Raji (cell line): ENCODE measurements around the gene SDR39U1.

Experiments used
- POLR2A ChIP-seq: IDR thresholded peaks from 2 replicates; pipeline ENCODE4 v1.6.1; 2011; ENCODE audit warnings: low read depth, low read length, control low read depth; ENCODE audit not compliant: insufficient read depth

Gene SDR39U1

DNA sequence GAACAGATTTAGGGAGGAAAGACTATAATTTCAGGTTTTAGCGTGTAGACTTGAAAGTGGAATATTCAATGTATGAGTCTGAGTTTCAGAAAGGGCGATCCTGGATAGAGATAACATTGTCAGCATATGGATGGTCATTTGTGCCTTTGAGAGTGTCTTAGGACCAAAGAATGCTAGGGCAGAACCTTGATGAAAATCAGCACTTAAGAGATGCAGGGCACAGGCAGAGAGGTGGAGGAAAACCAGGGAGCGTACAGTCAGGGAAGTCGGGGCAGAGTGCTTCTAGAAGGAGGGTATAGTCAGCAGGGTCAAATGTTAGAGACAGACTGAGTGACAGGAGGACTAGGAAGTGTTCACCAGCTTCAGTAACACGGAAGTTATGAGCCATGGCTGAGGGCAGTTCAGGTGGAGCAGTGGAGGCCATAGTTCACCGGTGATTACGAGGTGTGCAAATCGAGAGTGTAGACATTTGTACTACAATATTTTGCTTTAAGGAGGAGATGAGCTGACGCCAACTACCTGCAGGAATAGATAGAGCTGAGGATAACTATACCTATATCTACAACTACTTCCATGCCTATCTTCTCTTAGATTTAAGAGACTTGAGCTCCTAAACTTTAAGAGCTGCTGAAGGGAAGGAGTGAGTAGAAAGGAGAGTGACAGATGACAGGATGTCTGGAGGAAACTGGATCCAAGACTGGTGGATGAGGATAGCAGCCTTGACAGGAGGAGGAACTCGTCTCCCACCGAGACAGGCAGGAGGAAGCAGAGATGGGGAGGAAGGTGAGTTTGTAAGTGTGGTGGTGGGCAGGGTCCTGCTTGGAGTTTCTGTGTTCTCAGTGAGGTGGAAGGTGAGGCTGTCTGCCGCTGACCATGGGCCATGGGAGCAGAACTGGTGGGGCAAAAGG is 19.6 kb downstream of the SDR39U1 start:
- TF ChIP-seq POLR2A: no peak

DNA sequence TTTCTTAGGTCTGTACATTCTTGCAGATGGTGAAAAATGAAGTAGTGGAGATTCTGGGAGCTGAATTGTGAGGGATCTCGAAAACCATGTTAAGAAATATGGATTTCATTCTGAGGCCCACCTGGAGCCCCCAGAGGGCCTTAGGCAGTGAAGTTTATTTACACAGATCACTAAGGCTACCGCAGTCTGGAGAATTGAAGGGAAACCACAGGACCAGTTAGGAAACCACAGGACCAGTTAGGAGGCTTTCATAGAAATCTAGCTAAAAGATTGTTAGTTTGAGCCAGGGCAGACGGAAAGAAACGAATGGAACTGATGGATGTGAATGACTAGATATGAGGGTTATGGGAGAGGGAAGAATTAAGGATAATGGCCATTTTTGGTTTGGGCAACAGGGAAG is 20.3 kb downstream of the SDR39U1 start:
- no peak for TF ChIP-seq POLR2A

- no peak for TF ChIP-seq POLR2A
These were observed 24.1 kb downstream of the SDR39U1 start for GRCh38 chr14:24418492-24418873.

- no peak for TF ChIP-seq POLR2A
These were observed 24.6 kb downstream of the SDR39U1 start for GRCh38 chr14:24417832-24418491.

GRCh38 chr14:24416932-24417619 is 25.5 kb downstream of the SDR39U1 start:
- no peak for TF ChIP-seq POLR2A

DNA sequence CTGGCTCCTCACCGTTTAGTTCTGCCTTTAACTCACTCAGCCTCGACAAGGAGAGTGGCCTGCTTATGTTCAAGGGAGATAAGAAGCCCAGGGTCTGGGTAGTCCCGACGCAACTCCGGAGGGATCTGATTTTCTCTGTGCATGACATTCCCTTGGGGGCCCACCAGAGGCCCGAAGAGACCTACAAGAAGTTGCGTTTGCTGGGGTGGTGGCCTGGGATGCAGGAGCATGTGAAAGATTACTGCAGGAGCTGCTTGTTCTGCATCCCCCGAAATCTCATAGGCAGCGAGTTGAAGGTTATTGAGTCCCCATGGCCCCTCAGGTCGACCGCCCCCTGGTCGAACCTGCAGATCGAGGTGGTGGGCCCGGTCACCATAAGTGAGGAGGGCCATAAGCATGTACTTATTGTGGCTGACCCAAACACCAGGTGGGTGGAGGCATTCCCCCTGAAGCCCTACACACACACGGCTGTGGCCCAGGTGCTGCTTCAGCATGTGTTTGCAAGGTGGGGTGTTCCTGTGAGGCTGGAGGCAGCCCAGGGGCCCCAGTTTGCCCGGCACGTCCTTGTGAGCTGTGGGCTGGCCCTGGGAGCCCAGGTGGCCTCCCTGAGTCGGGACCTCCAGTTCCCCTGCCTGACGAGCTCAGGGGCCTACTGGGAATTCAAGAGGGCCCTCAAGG is 26.2 kb downstream of the SDR39U1 start:
- no peak for TF ChIP-seq POLR2A

- TF ChIP-seq POLR2A: no peak
These were observed 26.9 kb downstream of the SDR39U1 start for GRCh38 chr14:24415421-24416253.

- no peak for TF ChIP-seq POLR2A
These were observed 27.7 kb downstream of the SDR39U1 start for GRCh38 chr14:24414732-24415420.

GRCh38 chr14:24414077-24414476 is 28.5 kb downstream of the SDR39U1 start:
- TF ChIP-seq POLR2A: no peak

GRCh38 chr14:24411443-24412389 is 30.9 kb downstream of the SDR39U1 start:
- TF ChIP-seq POLR2A: no peak

DNA sequence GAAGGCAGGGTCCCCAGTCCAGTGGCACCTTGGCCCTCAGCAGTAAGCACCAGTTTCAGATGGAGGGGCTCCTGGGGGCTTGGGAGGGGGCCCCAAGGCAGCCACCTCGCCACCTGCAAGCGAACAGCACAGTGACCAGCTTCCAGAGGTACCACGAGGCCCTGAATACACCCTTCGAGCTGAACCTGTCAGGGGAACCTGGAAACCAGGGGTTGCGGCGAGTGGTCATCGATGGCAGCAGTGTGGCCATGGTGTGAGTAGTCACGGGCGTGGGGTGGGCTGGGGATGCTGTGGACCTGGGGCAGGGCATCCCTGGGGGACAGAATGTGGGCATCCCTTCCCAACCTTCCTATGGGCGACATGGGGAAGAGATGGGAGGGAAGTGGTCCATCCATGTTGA is 32.6 kb downstream of the SDR39U1 start:
- no peak for TF ChIP-seq POLR2A

DNA sequence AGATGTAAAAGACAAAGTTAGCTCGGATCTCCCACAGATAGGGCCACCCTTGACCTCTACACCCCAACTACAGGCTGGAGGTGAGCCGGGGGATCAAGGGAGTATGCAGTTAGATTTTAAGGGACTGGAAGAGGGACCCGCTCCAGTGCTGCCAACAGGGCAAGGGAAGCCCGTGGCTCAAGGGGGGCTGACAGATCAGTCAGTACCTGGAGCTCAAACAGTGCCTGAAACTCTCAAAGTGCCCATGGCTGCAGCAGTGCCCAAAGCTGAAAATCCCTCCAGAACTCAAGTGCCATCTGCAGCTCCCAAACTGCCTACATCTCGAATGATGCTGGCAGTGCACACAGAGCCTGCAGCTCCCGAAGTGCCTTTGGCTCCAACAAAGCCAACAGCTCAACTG is 33.4 kb downstream of the SDR39U1 start:
- no peak for TF ChIP-seq POLR2A

GRCh38 chr14:24408764-24409163 is 33.8 kb downstream of the SDR39U1 start:
- TF ChIP-seq POLR2A: no peak
